Measurements from ENCODE around the gene DNAH3.

GRCh38 chr16:21158208-21159110, 7.8 kb upstream of the DNAH3 start, which contains the start of gene LDAF1:
- TF ChIP-seq CTCF (conservative IDR thresholded peaks at IDR 0.05; ENCODE audit: low read length) (no peak), EZH2phosphoT487 (IDR thresholded peaks at IDR 0.05; ENCODE audit: borderline replicate concordance) (no peak)

Data from Loucy (cell line).